Left ventricle myocardium superior (tissue), 1 donor: ENCODE measurements around the gene TMEM117. TPM values are rescaled to one million over a fixed set of nuclear protein-coding genes. Genes with fewer than 3 reads are reported as not detected.

Experiments
- ATAC-seq: fragments of 200-7000 bp; cut with Tn5 transposase; one replicate; pipeline ENCODE4 v1.9.1; 2020; ENCODE audit warnings: mild to moderate bottlenecking, moderate library complexity
- DNase-seq: peaks from one replicate; pipeline ENCODE4 v3.0.0-alpha.2; 2020
- intact Hi-C: fragments of 100-400 bp; cut with micrococcal nuclease; formaldehyde crosslinking; loops from one replicate; pipeline ENCODE4 v1.11.0; 2022
- total RNA-seq: library from RNA; stranded (reverse); fragmentation: NEBNext Ultra II Directional; extraction: Animal tissue kit (Norgen Biotek cat#: 25700); gene quantifications from one replicate; pipeline ENCODE4 v1.2.1, GENCODE V29; 2021
- donor health status: DM: no; HTN: yes; CAD: no; lungs with severe emphysema.

The TMEM117 gene
- total RNA-seq, 1 donor from 2014 or later = 7.1 TPM

DNA sequence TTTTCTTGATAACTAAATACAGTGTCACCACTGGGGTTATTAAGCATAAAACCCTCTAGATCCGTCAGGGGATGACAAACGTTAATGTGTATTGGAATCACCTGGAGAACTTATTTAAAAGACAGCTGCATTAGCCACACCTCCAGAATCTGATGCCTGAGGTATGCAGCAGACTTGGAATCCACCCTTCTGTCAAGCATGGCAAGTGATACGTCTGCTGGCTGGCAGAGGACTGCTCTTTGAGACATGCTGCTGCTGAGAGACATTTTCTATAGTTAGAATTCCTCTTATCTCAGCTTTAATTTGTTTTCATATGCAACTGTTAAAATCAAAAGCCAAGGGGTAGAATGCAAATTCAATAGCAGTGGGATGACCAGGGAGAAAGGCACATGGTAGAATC, 544.0 kb downstream of the TMEM117 start:
- peak; percentile 63 for ATAC-seq
- DNase-seq = peak; percentile 26
- intact Hi-C loops = no loop called here

DNA sequence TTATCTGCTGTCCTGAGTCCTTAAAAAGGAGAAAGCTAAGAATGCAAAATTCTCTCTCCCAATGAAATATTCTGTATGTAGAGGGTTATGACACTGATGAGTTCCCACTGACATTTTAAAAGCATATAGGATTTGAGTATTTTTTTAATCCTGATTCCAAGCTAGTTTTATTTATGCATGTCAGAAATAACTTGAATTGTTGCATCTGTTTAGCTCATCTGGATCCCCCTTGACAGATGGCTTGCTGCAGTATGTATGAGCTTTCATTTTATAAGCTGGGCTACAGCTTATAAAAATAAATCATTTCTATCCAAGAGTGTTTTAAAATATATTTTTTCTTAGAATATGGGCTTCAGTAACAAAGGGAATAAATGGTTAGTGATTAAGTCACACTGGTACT, 545.0 kb downstream of the TMEM117 start:
- intact Hi-C loops = no loop called here
- ATAC-seq (no peak), DNase-seq (no peak)

DNA sequence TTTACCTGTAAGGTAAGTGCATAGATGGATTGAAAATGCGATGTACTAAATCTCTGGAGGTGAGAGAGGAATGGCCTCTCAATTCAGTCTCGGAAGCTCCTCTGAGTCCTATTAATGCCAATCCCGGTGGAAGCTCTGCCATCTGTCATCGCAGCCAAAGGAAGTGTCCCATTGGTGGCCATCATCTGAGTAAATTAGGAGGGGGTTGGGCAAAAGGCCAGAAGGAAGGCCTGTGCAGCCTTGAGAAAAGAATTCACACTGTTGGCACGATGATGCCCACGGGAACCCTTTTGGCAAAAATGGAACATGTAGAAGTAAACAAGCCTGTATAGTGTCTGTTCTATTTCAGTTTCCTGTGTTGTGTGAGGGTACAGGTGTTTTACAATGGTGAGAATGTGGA, 545.5 kb downstream of the TMEM117 start:
- DNase-seq (no peak), ATAC-seq (no peak)
- intact Hi-C loops = no loop called here

DNA sequence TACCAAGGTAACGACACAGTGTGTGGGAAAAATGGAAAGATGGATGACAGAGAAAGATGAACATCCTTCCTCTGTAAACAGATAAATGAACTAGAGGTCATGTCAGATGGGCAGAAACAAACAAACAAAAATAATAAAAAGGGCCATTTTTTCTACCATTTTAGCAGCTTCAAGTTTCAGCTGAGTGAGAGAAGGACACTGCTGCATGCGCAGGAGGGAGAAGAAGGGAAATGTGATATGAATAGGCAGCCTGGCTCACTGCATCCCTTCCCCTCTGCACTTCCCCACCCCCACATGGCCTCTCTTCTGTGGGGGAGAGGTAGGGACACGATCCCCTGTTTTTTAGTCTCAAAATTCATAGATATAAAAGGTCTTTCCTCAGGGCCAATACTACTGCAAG, 548.3 kb downstream of the TMEM117 start:
- ATAC-seq = no peak
- intact Hi-C loops = no loop called here
- DNase-seq = no peak

DNA sequence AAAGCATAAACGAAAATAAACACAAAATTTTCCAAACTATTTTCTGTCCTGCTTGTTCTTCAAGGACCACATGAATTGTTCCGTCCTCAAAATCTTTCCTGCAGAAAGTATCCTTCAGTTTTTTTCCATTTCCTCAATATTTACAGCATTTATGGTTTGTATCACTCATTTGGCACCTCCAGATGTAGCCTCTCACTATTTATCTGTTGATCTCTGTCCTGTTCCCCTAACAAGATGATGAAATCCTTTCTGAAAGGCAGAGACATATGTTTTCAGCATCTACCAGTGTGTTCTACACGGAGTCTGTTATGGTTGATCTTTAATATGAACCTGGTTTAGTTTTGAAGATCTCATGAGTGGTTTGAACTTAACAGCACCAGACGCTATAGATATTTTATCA, 550.1 kb downstream of the TMEM117 start:
- DNase-seq = no peak
- intact Hi-C loops = no loop called here
- no peak for ATAC-seq

- DNase-seq (no peak), ATAC-seq (no peak)
- intact Hi-C loops = no loop called here
These were observed 551.7 kb downstream of the TMEM117 start for GRCh38 chr12:44387581-44387980.

DNA sequence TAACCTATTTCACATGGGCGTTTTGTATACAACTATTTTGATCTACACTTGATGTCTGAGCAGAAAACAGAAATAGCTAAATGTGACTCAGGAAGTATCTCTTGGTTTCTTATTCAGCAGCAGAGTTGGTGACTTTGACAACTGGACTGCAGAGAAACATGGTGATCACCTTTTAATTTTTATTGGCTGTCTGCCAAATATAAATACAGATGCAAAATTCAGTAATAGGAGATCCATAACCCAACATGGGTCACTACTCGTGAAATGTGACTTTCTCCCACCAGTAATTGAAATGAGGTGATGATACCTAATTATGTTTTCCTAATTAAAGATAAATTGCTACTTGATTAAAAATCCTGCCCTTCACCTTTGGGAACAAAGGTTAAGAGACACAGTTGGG, 553.2 kb downstream of the TMEM117 start:
- intact Hi-C loops = no loop called here
- DNase-seq (no peak), ATAC-seq (no peak)

DNA sequence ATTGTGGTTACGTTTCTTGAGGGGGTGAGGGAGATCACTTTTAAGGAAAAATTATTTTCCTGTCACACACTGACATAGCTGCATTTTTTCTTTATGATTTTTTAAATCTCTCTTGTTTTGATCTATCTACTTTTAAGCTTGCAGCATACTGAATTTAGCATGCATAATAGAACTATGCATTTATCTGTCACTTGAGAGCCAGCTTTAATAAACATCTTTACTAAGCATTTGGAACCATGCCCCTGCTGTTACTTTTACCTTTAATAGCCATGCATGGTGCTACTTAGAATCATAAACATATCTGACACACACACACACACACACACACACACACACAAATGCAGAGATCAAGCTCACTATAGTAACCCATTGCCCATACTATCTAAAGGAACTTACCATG, 554.0 kb downstream of the TMEM117 start:
- intact Hi-C loops = no loop called here
- DNase-seq = no peak
- ATAC-seq = no peak

DNA sequence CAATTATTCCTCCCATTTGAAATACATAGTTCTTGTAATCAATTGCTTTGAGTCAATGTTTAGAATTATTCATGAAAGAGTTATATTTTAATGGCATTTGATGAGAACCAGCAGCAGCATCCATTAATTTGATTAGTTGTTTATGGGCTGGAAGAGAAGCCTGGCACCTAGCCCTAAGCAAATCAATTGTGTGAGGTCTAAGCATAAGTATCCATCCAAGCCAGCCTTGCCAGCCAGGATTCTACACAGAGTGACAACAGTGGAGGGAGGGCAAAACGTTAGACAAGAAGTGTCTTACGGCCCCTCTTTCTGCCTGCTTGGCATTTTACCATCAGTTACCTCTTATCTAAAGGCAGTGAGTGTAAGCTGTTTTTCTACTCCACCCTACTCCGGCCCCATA, 561.8 kb downstream of the TMEM117 start:
- no peak for ATAC-seq
- intact Hi-C loops = no loop called here
- DNase-seq = no peak

GRCh38 chr12:44403185-44403584, 567.3 kb downstream of the TMEM117 start:
- intact Hi-C loops = loop anchor here (2.0 kb wide), 1 partner anchor 62 kb away; no protein-coding TSS in a partner anchor
- no peak for DNase-seq
- no peak for ATAC-seq

- DNase-seq (no peak), ATAC-seq (no peak)
- intact Hi-C loops = no loop called here
These were observed 569.4 kb downstream of the TMEM117 start for GRCh38 chr12:44405297-44405696.

DNA sequence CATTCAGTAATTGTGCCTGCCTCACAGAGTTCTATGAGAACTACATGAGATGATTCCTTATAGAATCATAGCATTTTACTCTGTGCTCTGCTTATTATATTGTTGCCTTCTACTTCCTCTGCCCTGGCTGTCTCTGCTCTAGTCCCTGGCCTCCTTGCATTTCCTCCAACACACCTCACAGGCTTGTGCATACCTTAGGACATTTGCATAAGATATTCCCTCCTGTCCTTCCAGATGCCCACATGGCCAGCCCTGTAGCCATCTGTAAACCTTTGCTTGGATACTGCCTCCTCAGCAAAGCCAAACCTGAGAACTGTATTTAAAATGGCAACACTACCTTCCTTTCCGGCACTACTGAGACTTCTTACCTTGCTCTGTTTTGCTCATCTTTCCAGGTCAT, 586.7 kb downstream of the TMEM117 start:
- intact Hi-C loops = no loop called here
- DNase-seq (no peak), ATAC-seq (no peak)

- no peak for ATAC-seq
These were observed 592.9 kb downstream of the TMEM117 start for GRCh38 chr12:44428825-44429224.

GRCh38 chr12:44431647-44432343, 595.9 kb downstream of the TMEM117 start:
- intact Hi-C loops = no loop called here
- ATAC-seq (no peak), DNase-seq (no peak)

More at GRCh38 chr12:44428825-44429224, 592.9 kb downstream of the TMEM117 start:
- intact Hi-C loops = no loop called here
- no peak for DNase-seq

- DNase-seq (no peak), ATAC-seq (no peak)
- intact Hi-C loops = no loop called here
These were observed 597.8 kb downstream of the TMEM117 start for GRCh38 chr12:44433659-44434058.

DNA sequence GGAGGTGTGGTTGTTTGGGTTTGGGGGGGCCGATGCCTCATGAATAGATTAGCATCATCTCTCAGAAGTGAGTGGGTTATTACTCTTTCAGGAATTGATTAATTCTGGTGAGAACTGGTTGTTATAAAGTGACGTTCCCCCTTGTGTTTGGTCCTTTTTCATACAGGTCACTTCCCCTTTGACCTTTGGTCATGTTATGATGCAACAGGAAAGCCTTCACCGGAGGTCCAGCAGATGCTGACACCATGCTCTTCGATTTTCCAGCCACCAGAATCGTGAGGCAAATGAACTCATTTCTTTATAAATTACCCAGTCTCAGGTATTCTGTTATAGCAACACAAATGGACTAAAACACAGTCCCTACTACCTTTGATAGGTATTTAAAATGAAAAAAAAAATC, 600.9 kb downstream of the TMEM117 start:
- ATAC-seq = no peak
- intact Hi-C loops = no loop called here

More for the DNA sequence above, 600.9 kb downstream of the TMEM117 start:
- DNase-seq = no peak

Other genes starting within 250 kb of the TMEM117 start
- 5.1 TPM for gene PUS7L, start 77.3 kb upstream of the TMEM117 start, total RNA-seq
- gene IRAK4, start 77.1 kb upstream of the TMEM117 start, total RNA-seq = 4.3 TPM
- gene TWF1, start 29.8 kb upstream of the TMEM117 start, total RNA-seq = 12.4 TPM